ENCODE results near the gene PAOX. TPM values are rescaled to one million over a fixed set of nuclear protein-coding genes. Genes with fewer than 3 reads are reported as not detected.

PAOX gene
- total and polyA plus RNA-seq, 2 of the 4 experiments (the other 2 are of a cell fraction), result 3.8 to 4.5 TPM

- no peak overlapping the region for H2BK15ac ChIP-seq (ENCODE audit: low read depth, low read length)
- H3K23ac ChIP-seq (ENCODE audit: low read depth, low read length), result no peak overlapping the region
- no peak overlapping the region for H3K14ac ChIP-seq (replicated peaks; ENCODE audit: low read depth, low read length)
- POLR2A ChIA-PET (ENCODE audit: unreplicated experiment), result no interaction called here
- DNase-seq (no peak), ATAC-seq (ENCODE audit: low read depth) (0 out of 2 replicates have a peak, but pooled peaks have one; percentile 43)
- dilution Hi-C loops (cut with HindIII; ENCODE audit: low sequenced_read_pairs, unreplicated experiment) (no loop called here), in situ Hi-C loops (cut with MboI; ENCODE audit: low sequenced_read_pairs) (loop anchor here (5.0 kb wide), 1 partner anchor 134 kb away; no protein-coding TSS in a partner anchor), intact Hi-C loops (cut with micrococcal nuclease) (loop anchor here (5.0 kb wide), 1 partner anchor 59 kb away; no protein-coding TSS in a partner anchor)
- no peak overlapping the region for H2BK120ac ChIP-seq (ENCODE audit: low read depth, low read length)
- H4K20me1 ChIP-seq (ENCODE audit: insufficient read depth, low read length), result no peaks in the 10 kb centered on the region
- H2AK5ac ChIP-seq (ENCODE audit: low read depth, low read length), result no peak overlapping the region
- BruUV-seq (replicated peaks), result no TSS peak
- TF ChIP-seq USF2 (IDR thresholded peaks at IDR 0.05; ENCODE audit: low read depth, low read length) (peak; percentile 81), CTCF (conservative IDR thresholded peaks at IDR 0.05; ENCODE audit: low read depth, low read length) (0 out of 2 replicates have a peak, but pooled peaks have one; percentile 30), NFE2L2 (IDR thresholded peaks at IDR 0.05; ENCODE audit: low read depth, low read length) (no peak)
- H2AK9ac ChIP-seq (replicated peaks; ENCODE audit: low read depth, low read length, poor library complexity), result no peak overlapping the region
- CTCF ChIA-PET, result no interaction called here
- no peak overlapping the region for H4K5ac ChIP-seq (ENCODE audit: low read depth, low read length)
- H3K18ac ChIP-seq (ENCODE audit: low read depth, low read length), result no peak overlapping the region
- H3K36me3 ChIP-seq (ENCODE audit: control insufficient read depth, insufficient read depth, low read length), result no peaks in the 10 kb centered on the region
- H2BK5ac ChIP-seq (ENCODE audit: low read depth, low read length, poor library complexity, severe bottlenecking), result no peak overlapping the region
- no peak overlapping the region for H3K4me2 ChIP-seq (ENCODE audit: low read depth, low read length)
- no peak overlapping the region for H4K8ac ChIP-seq (ENCODE audit: low read depth in 2 of 2, low read length in 2 of 2)
- H3K79me1 ChIP-seq (ENCODE audit: low read depth in 1 of 2, low read length in 2 of 2), result no peaks in the 10 kb centered on the region
- H3K9ac ChIP-seq (ENCODE audit: low read depth, low read length), result no peak overlapping the region
- no peaks in the 10 kb centered on the region for H3K27me3 ChIP-seq (ENCODE audit: control insufficient read depth, insufficient read depth, low read length)
- H2AFZ ChIP-seq (replicated peaks; ENCODE audit: low read length, poor library complexity), result no peak overlapping the region
- no peak overlapping the region for H3K27ac ChIP-seq (ENCODE audit: insufficient read depth, low read length)
- H3K9me3 ChIP-seq (ENCODE audit: control insufficient read depth, insufficient read depth, low read length), result no peaks in the 10 kb centered on the region
- H3K4ac ChIP-seq (ENCODE audit: low read depth, low read length), result no peak overlapping the region
- no peak overlapping the region for H2BK20ac ChIP-seq (ENCODE audit: low read depth, low read length)
- no peak overlapping the region for H4K91ac ChIP-seq (ENCODE audit: insufficient read depth, low read depth, low read length)
- no peaks in the 10 kb centered on the region; the same call in 1 of the 2 replicates for H3K9me1 ChIP-seq (ENCODE audit: insufficient read depth, low read length)
- H3K56ac ChIP-seq (ENCODE audit: extremely low read depth, insufficient read depth, low read length), result no peak overlapping the region
- 76% methylated on average over 6 of the region's 11 CpGs; no CpG with 5 or more reads in 1 of the 2 experiments for WGBS, 2 experiments (ENCODE audit: extremely low coverage in 2 of 2, insufficient read length in 1 of 2)
- no peaks in the 10 kb centered on the region for H3K4me1 ChIP-seq (ENCODE audit: control insufficient read depth, insufficient read depth, low read length)
- no peak overlapping the region for H3K4me3 ChIP-seq (ENCODE audit: insufficient read depth, low read depth, low read length)
These were observed 59.7 kb downstream of the PAOX start for GRCh38 chr10:133438711-133439273.
